A172 (cell line): ENCODE measurements around the gene CASS4. TPM values are rescaled to one million over a fixed set of nuclear protein-coding genes. Genes with fewer than 3 reads are reported as not detected.
A peak's percentile ranks its signal among the peaks of the same experiment; 100 is the strongest.
"Not testable (repeated sequence)": the region's sequence is repeated elsewhere in the genome, so short reads cannot be mapped to it uniquely, and the experiment has no call there.

Experiments used
- DNase-seq: peaks from one replicate; pipeline ENCODE4 v3.0.0-alpha.2; 2015; ENCODE audit warnings: low spot score
- total RNA-seq: library from RNA; depleted of rRNA; stranded (reverse); fragments of >200 nt; shearing (Covaris generic); gene quantifications from 2 replicates; pipeline ENCODE4 v1.2.3, GENCODE V29; 2014; rRNA removed

CASS4 gene
- total RNA-seq: not detected in 2 replicates

GRCh38 chr20:56411759-56412472 is at the start of gene CASS4:
Gene CASS4 (plus strand): TSS chr20:56412260. CDS start chr20:56412459, 199 bp downstream.
- no peak for DNase-seq

- DNase-seq: no peak
Observed at GRCh38 chr20:56362833-56363413, 49.1 kb upstream of the CASS4 start.

- DNase-seq: no peak
Observed at GRCh38 chr20:56363491-56363890, 48.6 kb upstream of the CASS4 start.

- no peak for DNase-seq
Observed at GRCh38 chr20:56368351-56369134, 43.5 kb upstream of the CASS4 start.

GRCh38 chr20:56369179-56369578 is 42.9 kb upstream of the CASS4 start:
- no peak for DNase-seq

GRCh38 chr20:56371977-56372376 is 40.1 kb upstream of the CASS4 start:
- no peak for DNase-seq

- DNase-seq: no peak
Observed at GRCh38 chr20:56372850-56373249, 39.2 kb upstream of the CASS4 start.

- DNase-seq: peak; percentile 85
Observed at GRCh38 chr20:56373942-56374341, 38.1 kb upstream of the CASS4 start.

GRCh38 chr20:56376331-56376730 is 35.7 kb upstream of the CASS4 start:
- DNase-seq: no peak

- DNase-seq: no peak
Observed at GRCh38 chr20:56378386-56378785, 33.7 kb upstream of the CASS4 start.

GRCh38 chr20:56380375-56380774 is 31.7 kb upstream of the CASS4 start:
- peak; percentile 59 for DNase-seq

- no peak for DNase-seq
Observed at GRCh38 chr20:56381501-56381900, 30.6 kb upstream of the CASS4 start.

- no peak for DNase-seq
Observed at GRCh38 chr20:56382696-56383095, 29.4 kb upstream of the CASS4 start.

GRCh38 chr20:56383334-56383733 is 28.7 kb upstream of the CASS4 start:
- no peak for DNase-seq

GRCh38 chr20:56385130-56385529 is 26.9 kb upstream of the CASS4 start:
- DNase-seq: no peak

- no peak for DNase-seq
Observed at GRCh38 chr20:56386219-56386618, 25.8 kb upstream of the CASS4 start.

- DNase-seq: no peak
Observed at GRCh38 chr20:56388882-56389281, 23.2 kb upstream of the CASS4 start.

GRCh38 chr20:56389807-56390206 is 22.3 kb upstream of the CASS4 start:
- no peak for DNase-seq

GRCh38 chr20:56390396-56390795 is 21.7 kb upstream of the CASS4 start:
- DNase-seq: not testable (repeated sequence)

GRCh38 chr20:56391037-56391436 is 21.0 kb upstream of the CASS4 start:
- DNase-seq: peak; percentile 7

GRCh38 chr20:56391596-56392131 is 20.4 kb upstream of the CASS4 start:
- DNase-seq: peak; percentile 19

- DNase-seq: peak; percentile 99
Observed at GRCh38 chr20:56392132-56392880, 19.8 kb upstream of the CASS4 start, which contains the start of the genes AURKA and CSTF1. Gene AURKA (minus strand): TSS chr20:56392215. CDS start chr20:56388197, 4,018 bp downstream. Gene CSTF1 (plus strand): TSS chr20:56392645. CDS start chr20:56395553, 2,908 bp downstream.
